Osteocyte (in vitro differentiated cells): ENCODE results near the gene XPOT. TPM values are rescaled to one million over a fixed set of nuclear protein-coding genes. Genes with fewer than 3 reads are reported as not detected.

Experiments used
- DNase-seq: peaks from one replicate; pipeline ENCODE4 v3.0.0; 2021; ENCODE audit warnings: mixed read lengths; ENCODE audit not compliant: unreplicated experiment; ENCODE audit errors: extremely low spot score
- H3K27ac Mint-ChIP-seq: one replicate; pipeline ENCODE4 v1.8.0; 2021; ENCODE audit warnings: mild to moderate bottlenecking, mixed read lengths; ENCODE audit not compliant: unreplicated experiment
- H3K27me3 Mint-ChIP-seq: one replicate; pipeline ENCODE4 v1.8.0; 2021; ENCODE audit warnings: mixed read lengths; ENCODE audit not compliant: unreplicated experiment
- H3K36me3 Mint-ChIP-seq: one replicate; pipeline ENCODE4 v1.8.0; 2021; ENCODE audit warnings: mixed read lengths; ENCODE audit not compliant: unreplicated experiment
- H3K4me1 Mint-ChIP-seq: one replicate; pipeline ENCODE4 v1.8.0; 2021; ENCODE audit warnings: mixed read lengths; ENCODE audit not compliant: unreplicated experiment
- H3K4me3 Mint-ChIP-seq: one replicate; pipeline ENCODE4 v1.8.0; 2021; ENCODE audit warnings: mild to moderate bottlenecking, moderate library complexity, mixed read lengths; ENCODE audit not compliant: unreplicated experiment
- H3K9me3 Mint-ChIP-seq: one replicate; pipeline ENCODE4 v1.8.0; 2021; ENCODE audit warnings: mixed read lengths; ENCODE audit not compliant: unreplicated experiment
- CTCF ChIP-seq: fragments of 200-600 bp; sonication (generic); IDR thresholded peaks from 2 replicates; pipeline ENCODE4 v1.5.0; 2021; ENCODE audit warnings: antibody characterized with exemption, mild to moderate bottlenecking, moderate library complexity
- total RNA-seq: library from RNA; stranded (reverse); gene quantifications from 2 replicates; pipeline ENCODE4 v1.2.1, GENCODE V29; 2021

Gene XPOT
- total RNA-seq, 1 donor from 2014 or later = 171 TPM

GRCh38 chr12:64385468-64385867 lies 18.7 kb upstream of the XPOT start:
- peaks cover 5% of the 10 kb centered on the region for H3K4me1 Mint-ChIP-seq

GRCh38 chr12:64387197-64387816 lies 16.9 kb upstream of the XPOT start:
- Mint-ChIP-seq H3K9me3 (no peaks in the 10 kb centered on the region), H3K27ac (no peak overlapping the region), H3K4me1 (peaks cover 5% of the 10 kb centered on the region), H3K27me3 (no peaks in the 10 kb centered on the region), H3K36me3 (no peaks in the 10 kb centered on the region), H3K4me3 (no peak overlapping the region)
- no peak for TF ChIP-seq CTCF
- no peak for DNase-seq

More at GRCh38 chr12:64385468-64385867, 18.7 kb upstream of the XPOT start:
- H3K27ac Mint-ChIP-seq = no peak overlapping the region
- no peak overlapping the region for H3K4me3 Mint-ChIP-seq
- peaks cover 11% of the 10 kb centered on the region for H3K9me3 Mint-ChIP-seq
- no peak for TF ChIP-seq CTCF
- H3K27me3 Mint-ChIP-seq = no peaks in the 10 kb centered on the region
- no peaks in the 10 kb centered on the region for H3K36me3 Mint-ChIP-seq
- DNase-seq = no peak

DNA sequence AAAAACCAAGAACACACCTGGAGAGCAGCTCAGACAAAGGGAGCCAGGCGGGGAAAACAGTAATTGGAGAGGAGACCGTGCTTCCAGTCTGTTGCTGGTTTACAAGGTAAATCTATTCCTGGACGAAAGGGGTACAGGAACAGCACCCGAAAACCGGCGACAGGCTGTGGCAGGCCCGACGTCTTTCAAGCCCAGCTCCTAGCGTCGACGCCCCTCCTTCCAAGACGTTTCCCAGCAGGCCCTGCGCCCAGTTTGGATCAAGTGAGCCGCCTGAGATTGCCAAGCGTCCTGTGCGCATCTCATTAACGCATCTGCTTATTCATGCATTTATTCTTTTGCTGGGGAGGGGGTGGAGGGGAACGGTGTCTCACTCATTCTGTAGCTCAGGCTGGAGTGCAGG lies 15.0 kb upstream of the XPOT start:
- Mint-ChIP-seq H3K27me3 (no peaks in the 10 kb centered on the region), H3K4me3 (no peak overlapping the region), H3K4me1 (peaks cover 5% of the 10 kb centered on the region), H3K27ac (no peak overlapping the region), H3K36me3 (no peaks in the 10 kb centered on the region), H3K9me3 (no peaks in the 10 kb centered on the region)
- no peak for TF ChIP-seq CTCF
- no peak for DNase-seq

DNA sequence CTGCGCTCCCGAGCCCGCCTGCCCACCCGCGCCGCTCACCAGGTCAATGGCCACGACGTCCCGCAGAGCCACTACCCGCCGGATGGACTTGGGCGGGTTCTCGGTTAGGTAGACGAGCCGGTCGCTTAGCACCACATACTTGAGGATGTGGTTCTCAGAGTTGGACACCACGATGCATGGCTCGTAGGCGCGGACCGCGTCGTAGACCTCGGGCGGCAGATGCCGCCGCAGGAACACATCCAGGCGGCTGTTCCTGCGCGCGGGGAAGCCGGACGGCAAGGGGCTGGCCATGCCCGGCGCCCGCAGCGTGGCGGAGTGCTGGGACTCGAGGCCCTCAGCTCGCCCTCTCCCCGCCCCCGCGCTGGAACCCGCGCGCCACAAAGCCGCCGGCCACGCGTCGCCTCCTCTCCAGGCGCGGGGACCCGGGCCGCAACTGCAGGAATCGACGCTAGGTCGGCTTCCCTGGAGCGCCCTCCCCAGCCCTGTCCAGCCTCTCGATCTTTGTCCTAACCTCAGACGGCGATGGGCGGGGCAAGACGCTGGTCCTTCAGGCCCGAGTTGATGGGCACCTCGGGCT lies 13.8 kb upstream of the XPOT start, which contains the start of gene C12orf56:
Gene C12orf56, minus strand, starts transcription at position 484 of the 577 bp plus-strand sequence. Its CDS starts 193 bp downstream, at position 291.
- H3K27ac Mint-ChIP-seq = no peak within 1 kb of the TSS
- no peak for TF ChIP-seq CTCF
- H3K36me3 Mint-ChIP-seq = no peaks in the 10 kb centered on the region
- H3K9me3 Mint-ChIP-seq = no peaks in the 10 kb centered on the region
- H3K4me3 Mint-ChIP-seq = no peak within 1 kb of the TSS
- H3K4me1 Mint-ChIP-seq = peaks cover 4% of the 10 kb centered on the region
- no peak for DNase-seq
- H3K27me3 Mint-ChIP-seq = no peaks in the 10 kb centered on the region

GRCh38 chr12:64392221-64392620 lies 12.0 kb upstream of the XPOT start:
- Mint-ChIP-seq H3K27ac (no peak overlapping the region), H3K9me3 (no peaks in the 10 kb centered on the region), H3K4me3 (no peak overlapping the region), H3K36me3 (no peaks in the 10 kb centered on the region), H3K27me3 (no peaks in the 10 kb centered on the region), H3K4me1 (no peaks in the 10 kb centered on the region)
- no peak for DNase-seq
- TF ChIP-seq CTCF = peak; percentile 51
